Common myeloid progenitor, CD34-positive (primary cell): ENCODE results near the gene DTYMK.

Experiments used
- CTCF ChIA-PET: fragments of 350-600 bp; sonication (Branson Sonifier 250); formaldehyde crosslinking; loops from one replicate; lab custom pipeline; 2021; ENCODE audit warnings: antibody characterized with exemption; lab: Charles Lee
- POLR2A ChIA-PET: fragments of 350-600 bp; sonication (Branson Sonifier 250); formaldehyde crosslinking; loops from one replicate; lab custom pipeline; 2021; ENCODE audit warnings: antibody characterized with exemption; lab: Charles Lee
- DNase-seq, 3 donors: peaks; one replicate each; pipeline versions ENCODE4 v3.0.0 to v3.0.0-alpha.2; 2013
- H3K27ac ChIP-seq, 2 experiments: 1 replicate in 1 of 2; 2 replicates in 1 of 2; pipeline ENCODE4 v1.7.0; 2013; ENCODE audit warnings: inconsistent platforms in 2 of 2, low read length in 2 of 2, mild to moderate bottlenecking in 2 of 2, low read depth in 1 of 2, moderate library complexity in 1 of 2; ENCODE audit not compliant: severe bottlenecking in 2 of 2, insufficient read depth in 1 of 2, poor library complexity in 1 of 2
- H3K27me3 ChIP-seq, 5 experiments: replicated peaks in 2 of 5; 1 replicate in 3 of 5; 2 replicates in 2 of 5; pipeline versions ENCODE4 v1.6.1 to v1.7.0; 2013; ENCODE audit warnings: low read length in 4 of 5, mild to moderate bottlenecking in 2 of 5, moderate library complexity in 2 of 5, inconsistent platforms in 1 of 5; ENCODE audit not compliant: insufficient read depth in 5 of 5, control insufficient read depth in 4 of 5
- H3K36me3 ChIP-seq, 4 experiments: 1 replicate in 2 of 4; 2 replicates in 2 of 4; pipeline versions ENCODE4 v1.6.1 to v1.7.0; 2013; ENCODE audit warnings: low read length in 3 of 4, control low read depth in 1 of 4, mild to moderate bottlenecking in 1 of 4; ENCODE audit not compliant: control insufficient read depth in 4 of 4, insufficient read depth in 4 of 4
- H3K4me1 ChIP-seq, 4 experiments: 1 replicate in 3 of 4; 2 replicates in 1 of 4; pipeline versions ENCODE4 v1.6.1 to v1.7.1; 2013; ENCODE audit warnings: low read length in 3 of 4, mild to moderate bottlenecking in 3 of 4, control low read depth in 1 of 4, inconsistent platforms in 1 of 4, moderate library complexity in 1 of 4; ENCODE audit not compliant: control insufficient read depth in 4 of 4, insufficient read depth in 4 of 4; ENCODE audit errors: control extremely low read depth in 1 of 4
- H3K4me3 ChIP-seq, 7 experiments: 1 replicate in 4 of 7; 2 replicates in 3 of 7; pipeline versions ENCODE4 v1.5.1 to v1.7.0; 2013; ENCODE audit warnings: mild to moderate bottlenecking in 7 of 7, low read length in 6 of 7, moderate library complexity in 6 of 7, inconsistent platforms in 2 of 7, low read depth in 2 of 7, control low read depth in 1 of 7; ENCODE audit not compliant: insufficient read depth in 4 of 7, control insufficient read depth in 1 of 7; ENCODE audit errors: extremely low read depth in 1 of 7
- H3K9me3 ChIP-seq, 5 experiments: 1 replicate in 4 of 5; 2 replicates in 1 of 5; pipeline versions ENCODE4 v1.6.1 to v1.7.1; 2013; ENCODE audit warnings: low read length in 4 of 5, mild to moderate bottlenecking in 2 of 5, inconsistent platforms in 1 of 5, low read depth in 1 of 5, moderate library complexity in 1 of 5; ENCODE audit not compliant: control insufficient read depth in 4 of 5, insufficient read depth in 2 of 5; ENCODE audit errors: control extremely low read depth in 1 of 5
- WGBS: methylation state at CpG from one replicate; pipeline ENCODE4 v1.1.5; 2013; ENCODE audit not compliant: insufficient coverage; 5-methylcytosine and 5-hydroxymethylcytosine counted together

Gene DTYMK

GRCh38 chr2:241701149-241701398 lies 14.5 kb upstream of the DTYMK start:
- ChIA-PET CTCF (interaction anchor here (0.6 to 6.4 kb wide), 7 partner anchors 12 to 40 kb away, joined by 3 to 60 read pairs (median 4); partner anchors contain the start of genes D2HGDH and DTYMK), POLR2A (interaction anchor here (0.7 to 4.0 kb wide), 5 partner anchors 8 to 180 kb away, joined by 3 to 16 read pairs (median 7); partner anchors contain the start of gene D2HGDH)
- H3K27me3 ChIP-seq = no peaks in the 10 kb centered on the region
- H3K4me1 ChIP-seq = peaks cover 0 to 17% (median 15%) of the 10 kb centered on the region in 4 experiments
- WGBS = 0% methylated on average over 9 of the region's 17 CpGs
- peak overlapping the region in 6 of 7 experiments; percentile 51 to 86 (median 74) for H3K4me3 ChIP-seq
- peaks cover 0 to 15% (median 11%) of the 10 kb centered on the region in 4 experiments for H3K36me3 ChIP-seq
- H3K27ac ChIP-seq = peak overlapping the region in 1 of 2 experiments; percentile 83
- peaks cover 0 to 5% (median 0%) of the 10 kb centered on the region in 5 experiments for H3K9me3 ChIP-seq
- DNase-seq = no peak

GRCh38 chr2:241695651-241696050 lies 9.0 kb upstream of the DTYMK start:
- ChIA-PET CTCF (no interaction called here), POLR2A (interaction anchor here (0.7 kb wide), 1 partner anchor 632 kb away, joined by 3 read pairs; no protein-coding TSS in a partner anchor)
- DNase-seq = no peak
- H3K27me3 ChIP-seq = no peaks in the 10 kb centered on the region
- H3K27ac ChIP-seq = no peak overlapping the region
- WGBS = 100% methylated on average over 3 of the region's 4 CpGs
- no peak overlapping the region for H3K4me3 ChIP-seq
- no peaks in the 10 kb centered on the region for H3K9me3 ChIP-seq
- peaks cover 0 to 4% (median 4%) of the 10 kb centered on the region in 4 experiments for H3K4me1 ChIP-seq
- peaks cover 4 to 34% (median 22%) of the 10 kb centered on the region in 4 experiments for H3K36me3 ChIP-seq

GRCh38 chr2:241692448-241692847 lies 5.8 kb upstream of the DTYMK start:
- CTCF ChIA-PET = interaction anchor here (1.4 to 1.7 kb wide), 2 partner anchors 9 to 41 kb away, joined by 3 to 4 read pairs; partner anchors contain the start of gene D2HGDH

GRCh38 chr2:241690202-241690717 lies 3.6 kb upstream of the DTYMK start:
- peaks cover 4 to 42% (median 36%) of the 10 kb centered on the region in 4 experiments for H3K36me3 ChIP-seq
- CTCF ChIA-PET = no interaction called here
- DNase-seq = no peak
- H3K27ac ChIP-seq = no peak overlapping the region
- H3K27me3 ChIP-seq = no peaks in the 10 kb centered on the region
- 97% methylated on average over 5 of the region's 6 CpGs for WGBS
- no peaks in the 10 kb centered on the region for H3K9me3 ChIP-seq
- no peak overlapping the region for H3K4me3 ChIP-seq
- H3K4me1 ChIP-seq = peaks cover 8 to 28% (median 22%) of the 10 kb centered on the region in 4 experiments
- POLR2A ChIA-PET = interaction anchor here (3.0 kb wide), 1 partner anchor 11 kb away, joined by 16 read pairs; the partner anchor contains the start of gene ING5

More at GRCh38 chr2:241692448-241692847, 5.8 kb upstream of the DTYMK start:
- Histone ChIP-seq H3K27ac (no peak overlapping the region), H3K27me3 (no peaks in the 10 kb centered on the region), H3K36me3 (peaks cover 4 to 48% (median 37%) of the 10 kb centered on the region in 4 experiments), H3K4me1 (peaks cover 3 to 17% (median 13%) of the 10 kb centered on the region in 4 experiments), H3K4me3 (no peak overlapping the region), H3K9me3 (no peaks in the 10 kb centered on the region)
- POLR2A ChIA-PET = interaction anchor here (1.0 kb wide), 1 partner anchor 10 kb away, joined by 3 read pairs; the partner anchor contains the start of gene ING5
- no peak for DNase-seq
- 97% methylated on average over 5 of the region's 6 CpGs for WGBS

GRCh38 chr2:241689306-241689705 lies 2.7 kb upstream of the DTYMK start:
- Histone ChIP-seq H3K27ac (no peak overlapping the region), H3K9me3 (no peaks in the 10 kb centered on the region), H3K27me3 (no peaks in the 10 kb centered on the region), H3K4me1 (peaks cover 8 to 28% (median 23%) of the 10 kb centered on the region in 4 experiments), H3K4me3 (no peak overlapping the region), H3K36me3 (peaks cover 4 to 43% (median 31%) of the 10 kb centered on the region in 4 experiments)
- 84% methylated on average over 6 of the region's 10 CpGs for WGBS
- ChIA-PET POLR2A (interaction anchor here (3.0 kb wide), 1 partner anchor 12 kb away, joined by 16 read pairs; the partner anchor contains the start of gene ING5), CTCF (interaction anchor here (0.6 to 2.7 kb wide), 6 partner anchors 9 to 44 kb away, joined by 3 to 16 read pairs (median 4); partner anchors contain the start of gene ING5)
- DNase-seq = no peak

GRCh38 chr2:241686324-241686649 lies 328 bp downstream of the DTYMK start:
- POLR2A ChIA-PET = interaction anchor here (1.5 kb wide), 1 partner anchor 13 kb away, joined by 5 read pairs; no protein-coding TSS in a partner anchor
- Histone ChIP-seq H3K4me1 (peaks cover 8 to 28% (median 23%) of the 10 kb centered on the region in 4 experiments), H3K27ac (peak overlapping the region; percentile 40 to 78), H3K27me3 (no peaks in the 10 kb centered on the region), H3K9me3 (no peaks in the 10 kb centered on the region), H3K36me3 (peaks cover 11 to 55% (median 32%) of the 10 kb centered on the region in 4 experiments), H3K4me3 (peak overlapping the region; percentile 77 to 98 (median 91))
- CTCF ChIA-PET = interaction anchor here (0.6 to 3.0 kb wide), 9 partner anchors 12 to 192 kb away, joined by 3 to 6 read pairs (median 3); partner anchors contain the start of gene D2HGDH
- DNase-seq = no peak
- 0% methylated on average over 37 of the region's 37 CpGs for WGBS
